Stimulated activated CD8-positive, alpha-beta memory T cell treated with anti-CD3 and anti-CD28 coated beads, Interleukin-7, amount 100 ng/mL, for 4 hours (primary cell): ENCODE measurements around the gene LAG3.
A peak's percentile ranks its signal among the peaks of the same experiment; 100 is the strongest.

Experiments used
- DNase-seq, 2 donors: peaks; one replicate each; pipeline ENCODE4 v3.0.0-alpha.2; 2020; ENCODE audit warnings: low read depth in 2 of 2

The LAG3 gene

DNA sequence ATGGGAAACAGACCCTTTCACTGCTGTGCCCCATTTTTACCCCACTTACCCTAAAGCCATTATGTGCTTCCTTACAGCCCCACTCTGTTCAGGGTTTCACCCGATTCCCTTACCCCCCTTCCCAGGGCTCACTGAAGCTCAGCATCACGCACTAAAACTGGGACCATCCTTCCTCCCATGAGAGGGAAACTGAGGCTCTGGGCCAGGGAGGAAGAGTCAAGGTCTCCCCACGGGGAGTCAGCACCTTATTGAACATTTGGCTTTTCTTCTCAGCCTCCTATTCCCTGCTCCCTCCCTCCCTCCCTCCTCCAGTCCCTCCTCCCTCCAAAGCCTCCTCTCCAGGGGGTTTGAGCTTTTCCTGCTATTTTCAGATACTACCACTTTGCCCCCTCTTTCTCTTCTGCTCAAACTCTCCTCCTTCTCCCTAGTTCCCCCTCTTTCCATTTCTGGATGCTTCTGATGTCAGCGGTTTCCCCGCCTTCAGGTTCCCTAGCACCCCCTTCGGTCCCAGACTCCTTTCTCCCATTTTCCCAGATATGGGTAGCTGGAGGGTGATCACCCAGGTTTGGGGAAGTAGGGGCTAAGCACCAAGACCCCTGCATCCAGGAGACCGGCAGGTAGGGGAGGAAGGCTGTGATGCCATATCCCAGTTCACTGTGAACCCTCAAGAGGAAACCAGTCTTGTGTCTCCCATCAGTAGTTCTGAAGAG lies 50.3 kb downstream of the LAG3 start:
- DNase-seq = no peak

DNA sequence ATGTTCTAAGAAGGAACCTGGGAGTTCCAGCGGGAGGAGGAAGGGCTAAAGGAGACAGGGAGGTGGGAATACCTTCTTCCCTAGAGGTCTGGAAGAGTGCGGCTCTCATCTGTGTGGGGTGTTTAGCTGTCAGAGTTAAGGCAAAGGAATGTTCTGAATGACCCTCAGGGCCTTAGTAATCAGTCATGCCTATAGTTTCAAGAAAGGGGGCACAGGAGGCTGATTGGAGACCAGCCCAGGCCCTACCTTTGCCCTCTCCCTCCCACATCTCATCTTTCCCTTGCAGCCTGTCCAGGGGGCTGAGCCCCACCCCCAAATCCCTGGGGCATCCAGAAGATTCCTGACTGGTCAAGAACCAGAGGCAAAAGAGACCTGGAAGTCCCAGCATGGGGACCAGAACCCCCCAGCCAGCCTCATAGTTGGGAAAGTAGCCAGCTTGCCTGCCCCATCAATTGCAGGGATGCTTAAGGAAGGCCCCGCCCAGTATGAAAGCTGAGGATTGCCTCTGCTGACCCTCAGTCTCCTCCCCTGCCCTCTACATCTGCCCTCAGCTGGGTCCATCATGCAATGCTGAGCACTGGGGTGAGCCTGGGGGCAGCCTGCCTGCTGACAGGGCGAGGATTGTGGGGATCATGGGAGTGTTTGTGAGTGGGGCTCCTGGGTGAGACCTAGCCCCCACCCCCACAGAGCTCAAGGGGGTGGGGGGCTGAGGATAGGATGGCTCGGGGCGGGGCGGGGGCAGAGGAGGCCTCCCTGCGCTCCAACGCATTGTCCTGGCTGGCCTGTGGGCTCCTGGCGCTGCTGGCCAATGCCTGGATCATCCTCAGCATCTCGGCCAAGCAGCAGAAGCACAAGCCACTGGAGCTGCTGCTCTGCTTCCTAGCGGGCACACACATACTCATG lies 51.1 kb downstream of the LAG3 start:
- no peak for DNase-seq

DNA sequence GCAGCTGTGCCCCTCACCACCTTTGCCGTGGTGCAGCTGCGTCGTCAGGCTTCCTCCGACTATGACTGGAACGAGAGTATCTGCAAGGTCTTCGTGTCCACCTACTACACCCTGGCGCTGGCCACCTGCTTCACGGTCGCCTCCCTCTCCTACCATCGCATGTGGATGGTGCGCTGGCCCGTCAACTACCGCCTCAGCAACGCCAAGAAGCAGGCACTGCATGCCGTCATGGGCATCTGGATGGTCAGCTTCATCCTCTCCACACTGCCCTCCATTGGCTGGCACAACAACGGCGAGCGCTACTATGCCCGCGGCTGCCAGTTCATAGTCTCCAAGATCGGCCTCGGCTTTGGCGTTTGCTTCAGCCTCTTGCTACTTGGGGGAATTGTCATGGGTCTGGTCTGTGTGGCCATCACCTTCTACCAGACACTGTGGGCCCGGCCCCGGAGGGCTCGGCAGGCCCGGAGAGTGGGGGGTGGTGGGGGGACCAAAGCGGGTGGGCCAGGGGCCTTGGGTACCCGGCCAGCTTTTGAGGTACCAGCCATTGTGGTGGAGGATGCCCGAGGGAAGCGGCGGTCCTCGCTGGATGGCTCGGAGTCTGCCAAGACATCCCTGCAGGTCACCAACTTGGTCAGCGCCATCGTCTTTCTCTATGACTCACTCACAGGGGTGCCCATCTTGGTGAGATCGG lies 51.9 kb downstream of the LAG3 start:
- no peak for DNase-seq

DNA sequence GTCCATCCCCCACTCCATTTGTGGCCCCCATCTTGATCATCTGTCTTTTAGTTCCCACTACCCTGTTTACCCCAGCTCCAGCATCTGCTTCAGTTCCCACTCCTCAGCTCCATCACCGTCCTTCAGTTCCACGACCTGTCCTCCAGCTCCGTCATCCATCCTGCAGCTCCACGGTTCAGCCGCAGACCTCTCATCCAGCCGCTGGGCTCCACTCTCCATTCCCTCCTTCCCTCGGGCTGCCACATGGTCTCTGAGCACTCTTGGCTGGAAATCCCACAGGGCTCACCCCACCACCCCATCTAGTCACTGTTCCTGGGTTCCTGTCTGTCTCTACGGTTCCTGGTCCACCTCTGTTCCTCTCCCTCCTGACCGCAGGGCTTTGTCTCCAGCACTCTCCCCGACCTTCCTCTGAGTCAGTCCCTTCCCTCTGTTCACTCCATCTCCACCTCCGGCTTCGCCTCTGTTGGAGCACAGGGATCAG lies 52.6 kb downstream of the LAG3 start:
- no peak for DNase-seq

DNA sequence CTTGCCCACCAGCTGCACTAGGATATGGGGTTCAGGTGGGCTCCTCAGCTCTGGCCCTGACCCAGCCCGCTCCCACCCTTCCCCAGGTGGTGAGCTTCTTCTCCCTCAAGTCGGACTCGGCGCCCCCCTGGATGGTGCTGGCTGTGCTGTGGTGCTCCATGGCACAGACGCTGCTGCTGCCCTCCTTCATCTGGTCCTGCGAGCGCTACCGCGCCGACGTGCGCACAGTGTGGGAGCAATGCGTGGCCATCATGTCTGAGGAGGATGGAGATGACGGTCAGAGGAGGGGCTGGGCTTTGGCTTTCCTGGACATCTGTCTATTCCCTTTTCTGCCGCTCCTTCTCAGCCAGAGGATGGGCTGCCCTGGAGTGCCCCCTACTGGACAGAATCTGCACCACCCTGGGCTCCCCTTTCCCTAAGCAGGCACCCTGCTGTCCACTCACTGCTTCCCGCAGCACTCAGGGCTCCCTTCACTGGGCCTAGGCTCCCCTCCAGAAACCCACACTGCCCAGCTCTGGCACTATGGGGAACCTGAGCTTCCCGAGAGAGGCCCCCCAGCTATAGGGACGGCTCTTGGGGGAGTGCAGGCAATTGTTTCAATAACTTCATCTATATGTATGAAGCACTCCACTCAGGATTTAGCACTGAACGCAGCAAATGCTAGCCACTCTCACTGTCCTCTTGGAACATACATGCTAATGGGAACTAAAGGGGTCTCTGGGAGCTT lies 53.2 kb downstream of the LAG3 start:
- DNase-seq = peak; percentile 41 to 48

DNA sequence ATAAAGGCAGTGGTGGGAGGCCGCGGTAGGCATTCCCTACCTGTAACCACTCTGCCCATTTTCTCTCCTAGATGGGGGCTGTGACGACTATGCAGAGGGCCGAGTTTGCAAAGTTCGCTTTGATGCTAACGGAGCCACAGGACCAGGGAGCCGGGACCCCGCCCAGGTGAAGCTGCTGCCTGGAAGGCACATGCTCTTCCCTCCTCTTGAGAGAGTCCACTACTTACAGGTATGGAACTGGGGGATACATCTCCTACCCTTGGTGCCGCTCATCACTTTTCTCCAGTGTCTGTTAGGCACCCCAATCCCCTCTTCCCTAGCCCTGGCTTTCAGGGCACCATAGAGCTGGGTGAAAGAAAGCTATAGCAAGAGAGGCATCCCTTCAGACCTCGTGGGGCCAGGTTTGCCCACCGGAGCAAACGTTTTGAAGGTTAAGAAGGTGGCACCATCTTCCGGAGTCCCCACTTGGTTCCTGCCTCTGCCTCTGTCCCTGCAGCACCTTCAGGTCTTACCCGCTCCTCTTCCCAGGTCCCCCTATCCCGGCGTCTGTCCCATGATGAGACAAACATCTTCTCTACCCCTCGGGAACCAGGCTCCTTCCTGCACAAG lies 53.9 kb downstream of the LAG3 start:
- no peak for DNase-seq

DNA sequence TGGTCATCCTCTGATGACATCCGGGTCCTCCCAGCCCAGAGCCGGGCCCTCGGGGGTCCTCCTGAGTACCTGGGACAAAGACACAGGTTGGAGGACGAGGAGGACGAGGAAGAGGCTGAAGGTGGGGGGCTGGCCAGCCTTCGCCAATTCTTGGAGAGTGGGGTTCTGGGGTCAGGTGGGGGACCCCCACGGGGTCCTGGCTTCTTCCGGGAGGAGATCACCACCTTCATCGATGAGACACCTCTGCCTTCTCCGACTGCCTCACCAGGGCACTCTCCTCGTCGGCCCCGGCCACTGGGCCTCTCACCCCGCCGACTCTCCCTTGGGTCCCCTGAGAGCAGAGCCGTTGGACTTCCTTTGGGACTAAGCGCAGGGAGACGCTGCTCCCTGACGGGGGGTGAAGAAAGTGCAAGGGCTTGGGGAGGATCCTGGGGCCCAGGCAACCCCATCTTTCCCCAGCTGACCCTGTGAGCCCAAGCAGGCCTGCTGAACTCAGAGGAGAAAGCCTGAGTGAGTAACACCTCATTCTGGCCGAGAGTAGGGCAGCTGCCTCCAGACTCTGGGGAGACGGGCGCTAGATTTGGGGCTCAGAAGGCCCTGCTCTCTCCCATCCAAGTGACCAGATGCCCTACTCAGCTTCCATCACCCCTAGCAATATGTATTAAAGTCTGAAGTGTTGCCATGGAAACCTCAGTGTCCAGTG lies 54.6 kb downstream of the LAG3 start:
- no peak for DNase-seq

DNA sequence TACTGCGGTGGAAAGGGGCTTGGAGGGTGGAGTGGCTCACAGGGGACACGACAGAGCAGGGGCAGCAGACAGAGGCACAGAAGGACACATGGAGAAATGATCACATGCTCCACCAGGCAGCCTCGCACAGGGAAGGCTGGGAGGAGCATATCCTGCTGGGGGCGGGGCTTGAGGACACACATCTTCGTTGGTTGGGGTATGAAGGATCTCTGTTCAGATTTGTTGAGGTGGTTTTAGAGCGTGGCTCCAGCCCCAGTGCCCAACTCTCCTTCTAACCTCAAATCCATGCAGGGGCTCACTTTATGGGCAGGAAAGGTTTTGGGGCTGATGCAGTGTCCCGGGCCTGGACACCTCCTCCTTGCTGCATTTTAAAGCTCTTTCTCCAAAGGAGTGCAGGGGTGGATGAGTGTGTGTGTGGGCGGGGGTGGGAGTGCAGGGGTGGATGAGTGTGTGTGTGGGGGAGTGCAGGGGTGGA lies 55.2 kb downstream of the LAG3 start:
- DNase-seq = peak in 1 of 2 donors; percentile 26
